RKO (cell line): ENCODE measurements around the gene SLC2A3.
"Not testable (repeated sequence)": the region's sequence is repeated elsewhere in the genome, so short reads cannot be mapped to it uniquely, and the experiment has no call there.

Source experiments
- DNase-seq: peaks from one replicate; pipeline ENCODE4 v3.0.0-alpha.2; 2016; ENCODE audit warnings: low spot score

Gene SLC2A3

DNA sequence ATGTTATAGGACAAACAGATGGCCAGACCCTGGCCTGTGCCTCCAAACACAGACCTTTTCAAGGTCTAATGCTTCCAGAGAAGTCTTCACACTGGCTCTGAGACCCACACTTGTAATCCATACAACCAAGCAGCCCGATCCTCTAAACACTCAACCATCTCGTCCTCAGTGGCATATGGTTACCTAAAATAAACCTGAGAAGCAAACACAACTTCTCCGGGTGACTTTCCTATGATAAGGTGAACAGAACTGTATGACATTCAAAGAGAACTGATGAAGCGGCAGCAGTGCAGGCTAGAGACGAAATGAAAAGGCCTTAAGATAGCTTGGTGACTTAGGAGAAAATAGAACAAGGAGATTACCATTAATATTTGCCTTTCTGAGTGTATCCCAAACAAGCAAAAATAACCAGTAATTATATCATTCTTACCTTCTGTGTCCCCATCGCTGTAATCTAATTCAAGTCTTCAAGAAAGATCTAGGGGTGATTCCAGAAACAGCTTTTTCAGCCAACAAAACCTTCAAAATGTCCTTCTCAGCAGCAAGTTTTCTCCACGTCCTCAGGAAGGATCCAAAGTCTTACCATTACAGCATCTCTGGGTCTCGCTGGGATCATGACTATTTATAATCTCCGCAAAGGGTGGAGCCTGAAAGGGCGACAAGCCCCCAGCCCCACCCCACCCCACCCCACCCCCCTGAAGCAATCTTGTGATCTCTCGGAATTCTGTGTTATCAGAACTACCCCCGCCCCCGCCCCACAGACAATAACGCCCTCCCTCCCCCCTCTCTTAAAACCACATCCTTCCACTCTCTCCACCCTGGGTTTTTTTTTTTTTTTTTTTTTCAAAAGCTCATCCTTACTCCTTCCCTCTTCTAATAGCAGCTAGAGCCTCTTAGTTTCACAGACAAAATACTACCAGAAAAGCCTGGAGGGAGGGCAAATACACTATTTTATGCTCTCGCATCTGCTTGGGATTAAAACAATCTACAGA lies at the start of gene SLC2A3:
Gene SLC2A3, minus strand, starts transcription at position 598 of the 992 bp plus-strand sequence. Its CDS starts 153 bp downstream, at position 445.
- DNase-seq = peak; percentile 86

- DNase-seq = no peak
These were observed 48.9 kb upstream of the SLC2A3 start for GRCh38 chr12:7984900-7985299.

- not testable (repeated sequence) for DNase-seq
These were observed 47.5 kb upstream of the SLC2A3 start for GRCh38 chr12:7983460-7983859.

- not testable (repeated sequence) for DNase-seq
These were observed 47.0 kb upstream of the SLC2A3 start for GRCh38 chr12:7983019-7983418.

GRCh38 chr12:7982332-7982735 lies 46.3 kb upstream of the SLC2A3 start:
- not testable (repeated sequence) for DNase-seq

GRCh38 chr12:7981446-7981845 lies 45.5 kb upstream of the SLC2A3 start:
- no peak for DNase-seq

DNA sequence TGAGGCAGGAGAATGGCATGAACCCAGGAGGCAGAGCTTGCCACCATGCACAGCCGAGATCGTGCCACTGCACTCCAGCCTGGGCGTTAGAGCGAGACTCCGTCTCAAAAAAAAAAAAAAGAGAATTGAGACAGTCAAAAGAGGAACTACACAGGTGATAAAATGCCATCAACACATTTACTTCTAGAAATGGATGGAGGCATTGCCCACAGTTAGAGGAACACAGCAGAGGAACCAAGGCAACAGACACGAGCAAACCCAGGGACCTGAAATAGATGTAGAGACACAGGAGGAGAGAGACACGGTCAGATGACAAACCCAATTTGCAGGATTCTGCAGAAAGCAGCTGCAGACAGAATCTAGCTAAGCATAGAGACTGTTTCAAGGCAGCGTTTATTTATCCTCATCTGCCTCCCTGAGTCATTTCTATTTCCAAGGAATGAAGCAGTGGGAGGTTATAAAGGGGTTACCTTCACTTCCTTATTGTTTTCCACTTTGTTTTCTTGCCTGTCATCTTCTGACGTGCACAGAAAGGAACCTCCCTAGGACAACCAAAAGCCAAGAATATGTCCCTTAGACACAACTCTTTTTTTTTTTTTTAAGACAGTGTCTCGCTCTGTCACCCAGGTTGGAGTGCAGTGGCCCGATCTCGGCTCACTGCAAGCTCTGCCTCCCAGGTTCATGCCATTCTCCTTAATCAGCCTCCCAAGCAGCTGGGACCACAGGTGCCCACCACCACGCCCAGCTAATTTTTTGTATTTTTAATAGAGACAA lies 41.6 kb upstream of the SLC2A3 start:
- not testable (repeated sequence) for DNase-seq

- no peak for DNase-seq
These were observed 37.5 kb upstream of the SLC2A3 start for GRCh38 chr12:7973457-7973825.

- DNase-seq = no peak
These were observed 36.9 kb upstream of the SLC2A3 start for GRCh38 chr12:7972734-7973456.

- DNase-seq = not testable (repeated sequence)
These were observed 36.3 kb upstream of the SLC2A3 start for GRCh38 chr12:7972269-7972668.

DNA sequence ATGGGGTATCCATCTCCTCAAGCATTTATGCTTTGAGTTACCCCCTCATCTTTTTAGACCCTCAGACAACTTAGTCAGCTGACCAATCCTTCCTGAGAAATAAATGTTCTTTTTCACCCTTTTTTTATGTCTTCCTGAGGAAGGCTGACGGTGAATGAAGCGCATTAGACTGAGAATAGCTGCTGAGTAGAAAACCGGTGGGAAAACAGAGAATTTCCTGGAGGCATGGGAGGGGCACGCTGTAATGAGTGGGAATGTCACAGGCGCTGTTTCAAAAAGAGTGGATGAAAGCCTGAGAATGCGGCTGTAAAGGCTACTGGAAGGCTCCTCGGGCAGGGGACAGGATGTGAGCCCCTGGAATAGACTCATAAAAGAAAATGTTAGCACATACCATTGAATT lies 35.8 kb upstream of the SLC2A3 start:
- not testable (repeated sequence) for DNase-seq

DNA sequence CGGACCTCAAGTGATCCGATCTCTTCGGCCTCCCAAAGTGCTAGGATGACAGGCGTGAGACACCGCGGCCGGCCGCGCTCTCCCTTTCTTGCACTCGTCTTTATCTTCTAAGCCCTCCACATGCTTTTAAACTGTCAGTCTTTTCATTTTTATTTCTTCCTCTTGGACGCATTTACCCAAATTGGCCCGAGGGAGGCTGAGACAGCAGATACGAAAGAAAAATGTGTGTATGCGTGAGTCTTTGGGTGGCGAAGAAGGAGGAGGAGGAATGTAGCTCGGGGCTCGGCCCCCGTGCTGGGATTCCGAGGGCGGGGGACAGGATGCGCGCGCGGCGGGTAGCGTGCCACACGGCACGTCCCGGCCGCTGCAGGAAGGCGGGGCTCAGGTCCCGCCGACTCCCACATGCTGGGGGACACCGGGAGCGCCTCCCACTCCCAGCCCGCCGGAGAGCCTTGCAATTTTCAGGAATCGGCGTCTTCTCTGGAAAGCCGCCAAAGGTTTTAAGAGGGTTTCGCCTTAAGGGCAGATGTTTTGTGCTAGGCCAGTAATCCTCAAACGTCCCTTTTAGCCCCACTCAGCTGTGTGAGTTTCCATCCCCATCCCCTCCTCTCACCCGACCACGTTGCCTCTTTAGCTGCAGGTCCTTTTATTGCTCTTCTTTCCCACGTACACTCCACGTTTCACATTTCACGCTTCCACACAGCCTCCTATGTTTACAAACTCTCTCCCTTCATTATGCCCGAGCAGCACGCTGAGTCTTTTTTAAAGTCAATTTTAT lies 34.7 kb upstream of the SLC2A3 start:
- DNase-seq = no peak

- DNase-seq = no peak
These were observed 30.6 kb upstream of the SLC2A3 start for GRCh38 chr12:7966563-7966962.

DNA sequence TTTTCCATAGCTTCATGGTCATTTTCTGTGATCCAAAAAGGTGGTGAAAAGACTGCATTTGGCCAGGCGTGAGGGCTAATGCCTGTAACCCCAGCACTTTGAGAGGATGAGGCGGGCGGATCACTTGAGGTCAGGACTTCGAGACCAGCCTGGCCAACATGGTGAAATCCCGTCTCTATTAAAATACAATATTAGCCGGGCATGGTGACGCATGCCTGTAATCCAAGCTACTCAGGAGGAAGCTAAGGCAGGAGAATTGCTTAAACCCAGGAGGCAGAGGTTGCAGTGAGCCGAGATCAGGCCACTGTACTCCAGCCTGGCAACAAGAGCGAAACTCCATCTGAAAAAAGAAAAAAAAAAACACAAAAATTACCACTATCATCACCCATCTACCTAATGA lies 28.7 kb upstream of the SLC2A3 start:
- not testable (repeated sequence) for DNase-seq

DNA sequence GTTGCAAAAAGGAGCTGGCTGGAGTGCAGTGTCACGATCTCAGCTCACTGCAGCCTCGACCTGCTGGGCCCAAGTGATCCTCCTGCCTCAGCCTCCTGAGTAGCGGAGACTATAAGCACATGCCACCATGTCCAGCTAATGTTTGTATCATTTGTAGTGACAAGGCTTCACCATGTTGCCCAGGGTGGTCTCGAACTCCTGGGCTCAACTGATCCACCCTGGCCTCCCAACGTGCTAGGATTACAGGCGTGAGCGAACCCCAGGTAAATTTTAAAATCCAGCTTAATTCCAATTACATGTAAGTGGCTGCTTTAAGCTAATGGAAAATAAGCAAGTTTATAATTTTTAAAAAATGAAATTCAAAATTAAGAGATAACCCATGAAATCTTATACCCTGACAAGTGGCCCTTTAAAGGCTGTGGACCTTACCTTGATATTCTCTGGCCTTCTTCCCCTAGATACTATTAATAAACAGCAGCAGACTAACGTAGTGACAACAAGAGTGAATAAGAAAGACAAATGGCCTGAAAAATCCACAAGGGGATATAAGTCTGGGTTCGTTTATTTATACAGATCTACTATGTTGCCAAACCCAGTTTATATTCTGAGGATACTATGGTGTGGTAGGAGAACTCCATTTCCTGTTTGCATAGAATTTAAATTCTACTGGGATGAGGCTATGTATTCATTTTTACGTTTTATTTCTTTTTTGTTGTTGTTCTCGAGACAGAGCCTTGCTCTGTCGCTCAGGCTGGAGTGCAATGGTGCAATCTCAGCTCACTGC lies 25.6 kb upstream of the SLC2A3 start:
- DNase-seq = no peak

GRCh38 chr12:7959701-7960121 lies 23.7 kb upstream of the SLC2A3 start:
- no peak for DNase-seq

- DNase-seq = no peak
These were observed 23.3 kb upstream of the SLC2A3 start for GRCh38 chr12:7959278-7959677.

- DNase-seq = not testable (repeated sequence)
These were observed 18.9 kb upstream of the SLC2A3 start for GRCh38 chr12:7954877-7955276.

- not testable (repeated sequence) for DNase-seq
These were observed 18.4 kb upstream of the SLC2A3 start for GRCh38 chr12:7954418-7954817.

- not testable (repeated sequence) for DNase-seq
These were observed 17.9 kb upstream of the SLC2A3 start for GRCh38 chr12:7953912-7954311.
